GM18508 (cell line): Measurements from ENCODE around the gene STAG2.

ENCODE experiments used
- ATAC-seq: cut with Tn5 transposase; IDR thresholded peaks from one replicate; pipeline ENCODE4 v1.9.1; 2021; ENCODE audit warnings: moderate number of reproducible peaks; ENCODE audit not compliant: insufficient read depth, unreplicated experiment

The STAG2 gene

GRCh38 chrX:123971982-123972381 lies 10.5 kb downstream of the STAG2 start:
- ATAC-seq, result no peak

GRCh38 chrX:123973921-123974320 lies 12.4 kb downstream of the STAG2 start:
- ATAC-seq, result no peak

- no peak for ATAC-seq
These were observed 13.7 kb downstream of the STAG2 start for GRCh38 chrX:123975180-123975579.

- ATAC-seq, result no peak
These were observed 15.3 kb downstream of the STAG2 start for GRCh38 chrX:123976706-123977316.

DNA sequence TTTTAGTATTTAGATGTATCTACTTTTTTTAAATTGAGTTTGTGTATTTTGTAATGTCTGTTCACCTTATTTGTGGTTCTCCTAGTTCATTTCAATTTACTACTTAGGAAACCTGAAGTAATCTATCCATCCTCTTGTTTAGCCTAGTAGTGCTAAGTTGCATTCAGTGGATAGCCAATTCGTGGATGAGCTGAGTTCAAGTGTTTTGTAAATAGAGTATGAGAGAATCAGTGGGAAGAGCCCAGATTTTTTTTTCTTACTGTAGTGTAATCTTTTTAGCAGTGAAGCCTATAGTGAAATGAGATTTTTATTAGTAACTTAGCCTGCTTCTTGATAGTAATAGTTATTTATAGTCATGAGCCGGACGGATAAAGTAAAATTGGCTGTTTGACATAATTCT lies 21.7 kb downstream of the STAG2 start:
- ATAC-seq, result no peak

DNA sequence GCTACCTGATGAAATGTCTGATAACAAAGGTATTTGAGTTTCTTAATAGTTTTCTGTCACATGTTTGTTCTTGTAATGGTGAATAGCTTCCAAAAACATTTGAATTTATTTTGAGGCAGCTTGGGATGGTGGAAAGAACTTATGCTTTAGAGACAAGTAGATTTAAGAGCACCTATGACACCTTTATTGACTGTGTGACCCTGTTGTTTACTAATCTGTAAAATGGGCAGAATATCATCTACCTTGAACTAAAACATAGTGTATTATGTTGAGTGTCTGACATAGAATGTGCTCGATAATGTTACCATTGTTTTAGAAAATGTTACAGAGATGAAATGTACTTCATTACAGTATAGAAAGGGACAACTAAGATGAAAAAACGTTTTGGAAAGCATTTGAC lies 24.9 kb downstream of the STAG2 start:
- no peak for ATAC-seq

DNA sequence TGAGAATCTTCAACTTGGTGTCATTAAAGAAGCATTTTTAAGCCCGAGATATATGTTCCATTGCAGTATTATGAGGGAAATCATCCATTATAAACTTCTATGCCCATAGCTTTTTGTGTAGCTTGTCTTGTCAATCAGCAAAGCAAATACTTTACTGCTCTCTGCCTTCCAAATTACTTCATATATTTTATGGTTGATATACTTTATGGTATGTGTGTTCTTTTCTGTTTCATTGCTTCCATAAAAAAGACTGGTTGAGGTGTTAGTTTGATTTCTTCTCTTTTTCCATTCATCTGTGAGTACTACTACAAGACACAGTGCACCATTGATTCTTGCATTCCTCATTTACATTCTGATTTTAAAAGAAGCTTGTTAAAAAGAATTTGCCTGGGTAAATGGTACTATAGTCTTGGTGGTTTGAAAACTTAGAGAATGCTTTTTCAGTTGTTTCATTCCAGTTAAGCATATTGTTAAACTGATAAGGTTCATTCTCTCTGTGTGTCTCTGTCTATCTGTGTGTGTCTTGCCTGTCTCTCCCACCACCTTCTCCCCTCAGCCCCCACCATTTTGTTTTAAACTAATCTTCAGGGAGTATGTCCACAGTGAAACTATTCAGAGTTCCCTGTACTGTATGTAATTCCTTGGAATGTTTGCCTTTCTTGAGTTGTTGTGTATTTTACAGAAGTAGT lies 27.1 kb downstream of the STAG2 start:
- ATAC-seq, result no peak

GRCh38 chrX:123989235-123989634 lies 27.7 kb downstream of the STAG2 start:
- ATAC-seq, result no peak

- no peak for ATAC-seq
These were observed 28.7 kb downstream of the STAG2 start for GRCh38 chrX:123990169-123990568.

DNA sequence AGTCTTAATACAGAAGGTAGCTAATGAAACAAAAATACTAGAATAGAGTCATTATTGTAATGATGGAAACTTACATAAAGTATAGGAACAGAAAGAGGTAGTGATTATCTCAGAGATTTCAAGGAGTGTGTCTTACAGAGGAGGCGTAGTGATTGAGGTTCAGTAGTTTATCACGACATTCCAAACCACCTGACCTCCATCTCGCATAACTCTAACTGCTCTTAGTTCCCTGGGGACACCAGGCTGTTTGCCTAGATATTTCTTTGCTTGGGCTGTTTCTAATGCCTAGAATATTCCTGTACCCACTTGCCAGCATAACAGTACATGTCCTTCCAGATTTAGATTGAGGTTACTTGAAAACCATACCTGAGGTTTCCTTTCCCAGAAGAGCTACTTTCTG lies 29.1 kb downstream of the STAG2 start:
- no peak for ATAC-seq

DNA sequence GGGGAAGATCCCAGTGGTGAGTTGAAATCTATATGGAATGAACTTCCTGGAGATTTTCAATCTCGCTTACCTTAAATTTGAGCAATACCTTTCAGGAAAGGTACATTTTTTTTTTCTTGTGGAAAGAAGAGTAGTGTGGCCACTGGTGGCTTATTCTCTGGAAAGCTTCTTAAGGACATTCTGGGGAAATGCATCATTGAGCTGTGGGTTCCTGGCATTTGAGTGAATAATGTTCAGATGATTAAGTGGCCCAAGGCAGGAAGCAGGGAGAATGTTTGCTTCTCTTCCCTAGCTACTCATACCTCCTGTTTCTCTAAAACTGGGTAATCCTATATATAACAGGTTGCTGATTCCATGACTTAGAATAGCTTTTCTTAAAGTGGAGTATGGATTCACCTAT lies 31.8 kb downstream of the STAG2 start:
- no peak for ATAC-seq

GRCh38 chrX:123993904-123994635 lies 32.6 kb downstream of the STAG2 start:
- no peak for ATAC-seq

- ATAC-seq, result no peak
These were observed 33.2 kb downstream of the STAG2 start for GRCh38 chrX:123994730-123995129.

DNA sequence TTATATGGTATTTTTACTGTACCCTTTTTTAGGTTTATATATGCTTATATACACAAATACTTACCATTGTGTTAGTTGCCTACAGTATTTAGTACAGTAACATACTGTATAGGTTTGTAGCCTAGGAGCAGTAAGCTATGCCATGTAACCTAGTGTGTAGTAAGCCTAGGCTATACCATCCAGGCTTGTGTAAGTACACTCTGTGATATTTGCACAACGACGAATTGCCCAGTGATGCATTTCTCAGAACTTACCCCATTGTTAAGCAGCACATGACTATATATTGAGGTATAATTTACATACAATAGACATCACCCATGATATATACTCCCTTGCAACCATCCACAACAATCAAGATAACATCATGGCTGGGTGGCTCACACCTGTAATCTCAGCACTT lies 40.1 kb downstream of the STAG2 start:
- ATAC-seq, result no peak

DNA sequence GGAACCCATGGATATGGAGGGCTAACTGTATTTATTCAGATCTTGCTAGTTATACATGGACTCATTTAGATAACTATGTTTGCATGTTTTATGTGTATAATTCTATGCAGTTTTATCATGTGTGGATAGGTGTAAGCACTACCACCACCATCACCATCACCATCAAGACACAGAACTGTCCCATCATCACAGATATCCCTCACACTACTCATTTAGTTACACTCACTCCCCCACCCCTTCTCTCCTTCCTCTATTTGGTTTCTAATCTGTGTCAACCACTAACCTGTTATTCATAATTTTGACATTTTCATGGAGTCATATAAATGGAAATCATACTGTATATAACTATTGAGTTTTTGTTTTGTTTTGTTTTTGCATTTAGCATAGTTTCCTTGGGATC lies 43.7 kb downstream of the STAG2 start:
- ATAC-seq, result no peak

DNA sequence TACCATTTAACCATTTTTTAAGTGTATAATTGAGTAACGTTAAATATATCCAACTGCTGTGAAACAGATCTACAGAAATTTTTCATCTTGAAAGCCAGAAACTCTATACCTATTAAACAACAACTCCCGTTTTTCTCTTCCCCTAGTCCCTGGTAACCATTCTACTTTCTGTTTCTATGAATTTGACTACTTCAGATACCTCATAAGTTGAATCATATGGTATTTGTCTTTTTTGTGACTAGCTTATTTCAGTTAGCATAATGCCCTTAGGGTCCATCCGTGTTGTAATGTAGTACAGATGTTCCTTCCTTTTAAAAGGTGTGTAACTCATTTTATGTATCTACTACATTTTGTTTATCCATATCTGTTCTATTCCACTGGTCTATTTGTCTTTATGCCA lies 48.7 kb downstream of the STAG2 start:
- peak; percentile 64 for ATAC-seq

DNA sequence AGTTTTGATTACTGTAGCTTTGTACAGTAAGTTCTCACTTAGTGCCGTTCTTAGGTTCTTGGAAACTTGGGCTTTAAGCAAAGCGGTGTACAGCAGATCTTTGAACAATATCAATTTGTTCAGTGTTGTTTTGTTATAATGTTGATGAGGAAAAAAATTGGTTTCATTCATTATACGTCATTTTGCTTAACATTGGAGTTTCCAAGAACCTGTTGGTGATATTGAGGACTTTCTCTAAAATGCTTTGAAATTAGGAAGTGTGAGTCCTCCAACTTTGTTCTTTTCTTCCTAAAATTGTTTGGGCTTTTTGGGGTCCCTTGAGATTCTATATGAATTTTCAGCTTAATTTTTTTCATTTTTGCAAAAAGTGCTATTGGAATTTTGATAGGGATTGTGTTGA lies 49.1 kb downstream of the STAG2 start:
- ATAC-seq, result no peak

GRCh38 chrX:124015721-124016120 lies 54.2 kb downstream of the STAG2 start:
- no peak for ATAC-seq

GRCh38 chrX:124016825-124017224 lies 55.3 kb downstream of the STAG2 start:
- no peak for ATAC-seq

GRCh38 chrX:124018023-124018422 lies 56.5 kb downstream of the STAG2 start:
- ATAC-seq, result no peak

DNA sequence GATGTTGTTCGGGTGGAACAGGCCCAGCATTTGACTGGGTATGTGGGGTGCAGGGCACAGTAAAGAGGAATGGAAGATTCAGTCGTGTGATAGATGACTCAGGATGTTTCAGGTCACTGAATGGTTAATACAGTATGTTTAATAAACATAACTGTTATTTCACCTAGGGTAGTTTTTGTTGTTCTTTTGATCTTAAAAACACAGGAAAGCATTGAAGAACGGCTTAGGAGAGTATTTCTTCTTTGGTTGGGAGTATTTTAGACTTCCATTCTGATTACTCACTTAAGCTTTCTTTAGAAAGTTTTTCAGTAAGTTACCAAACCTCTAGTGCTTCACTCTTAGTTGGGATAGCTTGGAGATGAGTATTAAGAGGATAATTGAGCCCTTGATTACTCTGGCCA lies 62.3 kb downstream of the STAG2 start:
- ATAC-seq, result no peak

- no peak for ATAC-seq
These were observed 65.0 kb downstream of the STAG2 start for GRCh38 chrX:124026529-124026928.
